ENCODE data around the gene SEC31A. TPM values are rescaled to one million over a fixed set of nuclear protein-coding genes. Genes with fewer than 3 reads are reported as not detected.

The SEC31A gene
- polyA plus RNA-seq, 1 donor from 2014 or later: 102 TPM

DNA sequence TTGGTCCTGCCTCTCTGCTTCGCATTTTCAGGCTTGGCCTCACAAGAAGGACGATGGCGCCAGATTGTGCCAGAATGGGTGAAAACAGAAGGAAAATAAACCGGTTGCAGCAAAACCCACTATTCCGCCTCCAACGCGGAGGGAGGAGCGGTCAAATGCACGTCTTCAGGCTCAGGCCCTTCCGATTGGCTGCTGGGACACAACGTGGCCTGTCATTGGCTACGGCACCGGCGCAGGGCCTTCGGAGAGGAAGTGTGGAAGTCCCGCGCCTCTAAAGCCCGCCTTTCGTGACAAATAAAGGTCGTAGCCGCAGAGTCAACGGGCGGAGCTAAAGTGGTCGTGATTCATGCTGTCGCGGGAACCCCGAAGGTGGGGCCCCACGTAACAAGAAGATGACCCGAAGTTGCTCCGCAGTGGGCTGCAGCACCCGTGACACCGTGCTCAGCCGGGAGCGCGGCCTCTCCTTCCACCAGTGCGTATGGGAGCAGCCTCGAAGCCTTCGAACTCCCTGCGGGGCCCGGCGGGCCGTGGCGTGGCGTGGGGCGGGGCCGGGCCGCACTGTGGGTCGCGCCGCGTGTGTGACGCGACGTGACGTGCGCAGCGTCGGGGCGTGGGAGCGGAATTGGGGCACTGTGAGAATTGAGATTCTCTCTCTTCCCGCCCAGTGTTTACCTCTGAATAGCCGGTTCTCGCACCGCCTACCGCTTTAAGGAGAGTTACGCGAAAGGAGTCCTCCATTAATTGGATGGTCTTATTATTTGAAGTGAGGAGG lies 9.6 kb upstream of the SEC31A start, which contains the start of gene THAP9:
TSS of gene THAP9 (plus strand) at position 325 of the 772 bp plus-strand sequence. CDS start at position 393, 68 bp downstream.
- H3K27ac Mint-ChIP-seq: no peak within 1 kb of the TSS
- H3K4me3 Mint-ChIP-seq: no peak within 1 kb of the TSS
- H3K36me3 Mint-ChIP-seq: peaks cover 2% of the 10 kb centered on the region
- H3K27me3 Mint-ChIP-seq: no peaks in the 10 kb centered on the region
- H3K4me1 Mint-ChIP-seq: peaks cover 14 to 24% (median 19%) of the 10 kb centered on the region in 3 donors
- no peaks in the 10 kb centered on the region for H3K9me3 Mint-ChIP-seq

DNA sequence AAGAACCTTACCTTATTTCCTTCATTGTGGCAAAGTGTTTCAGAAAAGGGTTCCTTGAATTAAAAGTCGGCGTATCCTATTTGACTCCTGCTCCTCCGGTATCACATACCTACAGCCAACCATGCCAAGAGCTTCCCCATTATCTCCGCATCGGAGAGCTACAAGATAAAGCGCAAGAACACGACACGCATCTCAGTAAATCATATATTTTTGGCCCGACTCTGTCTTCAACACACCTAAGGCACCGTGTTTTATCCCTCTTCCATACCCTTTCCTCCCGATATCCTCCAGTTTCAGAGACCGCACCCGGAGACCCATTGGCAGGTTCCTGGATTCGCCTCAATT lies 9.1 kb upstream of the SEC31A start:
- H3K27me3 Mint-ChIP-seq: no peaks in the 10 kb centered on the region
- H3K27ac Mint-ChIP-seq: no peak overlapping the region
- H3K4me1 Mint-ChIP-seq: peaks cover 10 to 22% (median 14%) of the 10 kb centered on the region in 3 donors
- no peaks in the 10 kb centered on the region for H3K36me3 Mint-ChIP-seq
- H3K9me3 Mint-ChIP-seq: no peaks in the 10 kb centered on the region
- H3K4me3 Mint-ChIP-seq: no peak overlapping the region

DNA sequence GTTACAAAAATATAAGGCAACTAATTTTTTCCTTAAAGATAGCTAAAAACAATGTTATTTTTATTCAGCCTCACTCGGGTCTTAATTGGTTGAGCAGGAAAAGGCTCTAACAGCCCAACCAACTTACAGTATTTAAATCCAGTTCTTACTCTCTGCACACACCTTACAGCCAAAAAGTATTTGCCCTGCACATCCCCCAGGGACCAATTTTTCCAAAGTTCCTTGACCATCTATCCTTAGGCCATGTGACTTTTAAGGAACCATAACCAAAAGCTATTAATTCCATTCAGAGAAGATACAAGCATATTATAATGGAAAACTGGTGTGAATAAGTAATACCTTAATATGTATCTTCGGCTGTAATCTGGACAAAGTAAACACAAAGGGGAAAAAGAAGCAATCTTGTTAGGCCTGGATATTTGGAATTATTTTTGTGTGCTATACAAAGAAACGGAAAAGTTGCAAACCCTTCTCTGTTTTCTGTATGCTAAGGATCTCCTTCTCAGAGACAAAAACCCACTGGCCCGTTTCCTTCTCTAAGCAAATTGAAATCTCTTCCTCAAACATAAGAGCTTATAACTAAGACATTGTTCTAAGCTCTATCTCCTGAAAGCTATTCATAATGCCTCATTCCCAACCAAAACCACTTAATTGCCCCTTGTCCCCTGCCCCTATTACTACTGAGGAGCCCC lies 8.6 kb upstream of the SEC31A start:
- Mint-ChIP-seq H3K4me1 (peaks cover 10 to 22% (median 14%) of the 10 kb centered on the region in 3 donors), H3K9me3 (no peaks in the 10 kb centered on the region), H3K27ac (no peak overlapping the region), H3K27me3 (no peaks in the 10 kb centered on the region), H3K4me3 (no peak overlapping the region), H3K36me3 (peaks cover 2% of the 10 kb centered on the region)

DNA sequence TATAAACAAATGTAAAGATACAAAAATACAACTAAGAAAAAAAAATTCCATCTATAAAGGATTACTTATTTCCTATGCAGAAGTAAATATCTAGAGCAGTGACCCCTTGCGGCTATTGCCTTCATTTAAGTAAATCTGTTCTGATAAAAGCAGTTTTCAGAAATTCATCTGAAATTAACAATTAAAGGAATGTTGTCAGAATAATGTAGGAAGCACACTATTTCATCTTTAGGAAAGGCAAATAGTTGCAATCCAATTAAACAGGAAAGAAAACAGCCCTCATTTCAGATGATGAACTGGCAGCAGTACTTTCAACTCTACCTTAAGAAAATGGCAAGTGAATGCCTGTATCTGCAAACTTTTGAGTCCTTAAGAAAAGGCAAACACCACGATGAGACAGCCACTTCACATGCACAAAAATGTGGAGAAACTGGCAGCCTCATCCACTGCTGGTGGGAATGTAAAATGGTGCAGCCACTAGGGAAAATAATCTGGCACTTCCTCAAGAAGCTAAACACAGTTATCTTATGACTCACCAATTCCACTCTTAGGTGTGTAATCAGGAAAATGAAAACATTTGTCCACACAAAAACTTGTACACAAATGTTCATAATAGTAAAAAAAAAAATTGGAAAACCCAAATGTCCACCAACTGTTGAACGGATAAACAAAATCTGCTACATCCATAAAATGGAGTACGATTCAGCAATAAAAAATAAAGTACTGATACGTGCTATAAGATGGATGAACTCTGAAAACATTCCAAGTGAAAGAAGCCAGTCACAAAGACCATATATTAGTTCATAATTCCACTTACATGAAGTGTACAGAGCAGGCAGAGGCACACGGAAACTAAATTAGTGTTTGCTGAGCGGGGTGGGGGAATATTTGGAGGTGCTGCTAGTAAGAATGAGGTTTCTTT lies 7.6 kb upstream of the SEC31A start:
- H3K4me1 Mint-ChIP-seq: peaks cover 10 to 22% (median 14%) of the 10 kb centered on the region in 3 donors
- H3K4me3 Mint-ChIP-seq: peak overlapping the region in 1 of 4 donors; percentile 78
- no peaks in the 10 kb centered on the region for H3K9me3 Mint-ChIP-seq
- H3K36me3 Mint-ChIP-seq: peaks cover 4% of the 10 kb centered on the region
- H3K27me3 Mint-ChIP-seq: no peaks in the 10 kb centered on the region
- H3K27ac Mint-ChIP-seq: peak overlapping the region in 1 of 3 donors; percentile 76

GRCh38 chr4:82896755-82897154 lies 5.8 kb upstream of the SEC31A start:
- Mint-ChIP-seq H3K27ac (no peak overlapping the region), H3K4me1 (peaks cover 17 to 28% (median 23%) of the 10 kb centered on the region in 3 donors)

GRCh38 chr4:82893942-82894341 lies 3.0 kb upstream of the SEC31A start:
- H3K4me3 Mint-ChIP-seq: peak overlapping the region in 1 of 4 donors; percentile 74
- H3K4me1 Mint-ChIP-seq: peaks cover 19 to 42% (median 35%) of the 10 kb centered on the region in 3 donors
- H3K36me3 Mint-ChIP-seq: peaks cover 4% of the 10 kb centered on the region
- H3K27ac Mint-ChIP-seq: peak overlapping the region in 2 of 3 donors; percentile 17 to 87
- H3K9me3 Mint-ChIP-seq: no peaks in the 10 kb centered on the region
- H3K27me3 Mint-ChIP-seq: no peaks in the 10 kb centered on the region

More at GRCh38 chr4:82896755-82897154, 5.8 kb upstream of the SEC31A start:
- H3K4me3 Mint-ChIP-seq: no peak overlapping the region
- peaks cover 4% of the 10 kb centered on the region for H3K36me3 Mint-ChIP-seq
- no peaks in the 10 kb centered on the region for H3K27me3 Mint-ChIP-seq
- H3K9me3 Mint-ChIP-seq: no peaks in the 10 kb centered on the region

- H3K27me3 Mint-ChIP-seq: no peaks in the 10 kb centered on the region
- H3K27ac Mint-ChIP-seq: peak overlapping the region; percentile 95 to 98 (median 97)
- peaks cover 14 to 34% (median 27%) of the 10 kb centered on the region in 3 donors for H3K4me1 Mint-ChIP-seq
- H3K4me3 Mint-ChIP-seq: peak overlapping the region; percentile 23 to 99 (median 94)
- H3K9me3 Mint-ChIP-seq: no peaks in the 10 kb centered on the region
- peaks cover 4% of the 10 kb centered on the region for H3K36me3 Mint-ChIP-seq
These were observed 1.5 kb upstream of the SEC31A start for GRCh38 chr4:82892467-82892802.

- H3K36me3 Mint-ChIP-seq: peaks cover 6% of the 10 kb centered on the region
- peak overlapping the region; percentile 92 to 99 (median 96) for H3K4me3 Mint-ChIP-seq
- H3K27ac Mint-ChIP-seq: peak overlapping the region; percentile 95 to 98 (median 97)
- no peaks in the 10 kb centered on the region for H3K9me3 Mint-ChIP-seq
- peaks cover 13 to 31% (median 29%) of the 10 kb centered on the region in 3 donors for H3K4me1 Mint-ChIP-seq
- no peaks in the 10 kb centered on the region for H3K27me3 Mint-ChIP-seq
These were observed 934 bp upstream of the SEC31A start for GRCh38 chr4:82891707-82892466.

DNA sequence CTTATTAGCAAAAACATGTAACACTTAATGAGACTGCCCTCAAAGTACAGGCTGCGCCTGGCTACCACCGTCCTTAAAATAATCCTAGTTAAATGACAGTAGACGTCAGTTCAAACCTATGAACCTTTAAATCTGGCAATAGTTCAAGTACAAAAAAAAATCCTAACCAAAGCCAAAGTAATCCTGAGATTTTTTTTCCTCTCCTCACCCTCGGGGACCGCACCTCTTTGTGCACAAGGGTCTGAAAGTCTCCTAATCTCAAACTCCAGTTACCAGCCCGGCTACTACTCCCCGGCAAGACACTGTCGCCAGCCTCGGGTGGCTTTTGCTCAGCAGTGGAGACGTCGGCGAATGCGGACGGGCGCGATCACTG lies 439 bp downstream of the SEC31A start:
- Mint-ChIP-seq H3K4me3 (peak overlapping the region; percentile 92 to 99 (median 96)), H3K27me3 (no peaks in the 10 kb centered on the region), H3K27ac (peak overlapping the region; percentile 95 to 98 (median 97)), H3K36me3 (peaks cover 6% of the 10 kb centered on the region), H3K9me3 (no peaks in the 10 kb centered on the region), H3K4me1 (peaks cover 16 to 37% (median 28%) of the 10 kb centered on the region in 3 donors)

GRCh38 chr4:82889287-82889686 lies 1.7 kb downstream of the SEC31A start:
- Mint-ChIP-seq H3K9me3 (no peaks in the 10 kb centered on the region), H3K27ac (peak overlapping the region in 1 of 3 donors; percentile 97), H3K4me3 (peak overlapping the region; percentile 92 to 99 (median 96)), H3K27me3 (no peaks in the 10 kb centered on the region), H3K36me3 (peaks cover 3% of the 10 kb centered on the region), H3K4me1 (peaks cover 18 to 43% (median 32%) of the 10 kb centered on the region in 3 donors)

DNA sequence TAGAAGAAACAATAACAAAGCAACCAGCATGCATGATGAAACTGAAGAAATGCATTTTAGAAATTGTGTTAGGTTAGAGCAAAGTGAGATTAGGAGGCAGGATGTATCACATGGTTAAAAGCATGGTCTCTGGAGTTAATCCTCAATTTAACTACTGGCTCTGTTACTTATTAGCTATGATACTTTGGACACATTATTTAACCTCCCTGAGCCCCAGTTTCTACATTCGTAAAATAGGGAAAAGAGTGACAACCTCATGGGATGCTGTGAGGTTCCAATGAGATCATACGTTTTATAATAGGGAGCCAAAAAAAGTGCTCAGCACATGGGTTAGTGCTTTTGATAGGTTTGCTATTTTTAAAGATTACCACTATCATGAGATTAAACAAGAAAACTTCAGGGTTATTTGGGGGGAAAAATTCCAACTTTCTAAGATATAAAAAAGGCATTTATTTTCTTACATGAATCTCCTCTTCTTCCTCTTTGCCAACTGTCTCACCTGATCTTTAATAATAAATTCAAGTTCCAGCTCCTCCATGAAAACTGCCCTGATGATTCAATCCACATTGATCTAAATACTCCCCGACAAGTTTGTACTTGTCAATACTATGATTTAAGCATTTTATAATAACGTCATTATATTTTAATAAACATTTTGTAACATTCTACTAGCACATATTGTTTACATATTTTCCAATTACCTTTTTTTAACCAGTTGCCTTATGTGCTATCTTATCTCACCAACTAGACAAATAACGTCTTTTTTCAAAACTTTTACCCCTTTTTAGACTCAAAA lies 4.6 kb downstream of the SEC31A start:
- Mint-ChIP-seq H3K4me3 (no peak overlapping the region), H3K27me3 (no peaks in the 10 kb centered on the region), H3K27ac (no peak overlapping the region), H3K36me3 (peaks cover 3% of the 10 kb centered on the region), H3K9me3 (no peaks in the 10 kb centered on the region), H3K4me1 (peaks cover 11 to 35% (median 25%) of the 10 kb centered on the region in 3 donors)

- no peak overlapping the region for H3K27ac Mint-ChIP-seq
- H3K4me1 Mint-ChIP-seq: peaks cover 11 to 29% (median 26%) of the 10 kb centered on the region in 3 donors
- no peaks in the 10 kb centered on the region for H3K27me3 Mint-ChIP-seq
- no peaks in the 10 kb centered on the region for H3K9me3 Mint-ChIP-seq
- H3K4me3 Mint-ChIP-seq: peak overlapping the region in 1 of 4 donors; percentile 38
- H3K36me3 Mint-ChIP-seq: peaks cover 3% of the 10 kb centered on the region
These were observed 5.5 kb downstream of the SEC31A start for GRCh38 chr4:82885410-82885809.

DNA sequence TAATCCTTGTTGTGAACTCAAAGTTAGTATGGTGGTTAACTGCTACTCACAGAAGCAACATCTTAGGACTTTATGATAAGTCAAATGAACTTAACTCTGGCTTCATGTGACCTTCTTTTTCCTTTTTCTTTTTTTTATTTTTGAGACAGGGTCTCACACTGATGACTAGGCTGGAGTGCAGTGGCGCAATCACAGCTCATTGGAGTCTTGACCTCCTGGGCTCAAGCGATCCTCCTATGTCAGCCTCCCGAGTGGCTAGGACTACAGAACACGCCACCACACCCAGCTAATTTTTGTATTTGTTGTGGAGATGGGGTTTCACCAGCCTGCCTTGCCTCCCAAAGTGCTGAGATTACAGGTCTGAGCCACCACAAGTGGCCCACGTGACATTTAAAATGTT lies 22.4 kb downstream of the SEC31A start:
- Mint-ChIP-seq H3K36me3 (peaks cover 14% of the 10 kb centered on the region), H3K27me3 (no peaks in the 10 kb centered on the region), H3K4me1 (peaks cover 0 to 4% (median 2%) of the 10 kb centered on the region in 3 donors), H3K9me3 (no peaks in the 10 kb centered on the region), H3K27ac (no peak overlapping the region), H3K4me3 (no peak overlapping the region)

Measured in IgD-negative memory B cell (primary cell).